Heart left ventricle (tissue), 16 donors: ENCODE results near the gene SOX21. TPM values are rescaled to one million over a fixed set of nuclear protein-coding genes. Genes with fewer than 3 reads are reported as not detected.

Experiments used
- ATAC-seq, 4 donors: fragments of 200-7000 bp; cut with Tn5 transposase; one replicate each; pipeline ENCODE4 v1.9.1; 2020 to 2022; ENCODE audit warnings: moderate library complexity in 4 of 4, mild to moderate bottlenecking in 3 of 4, moderate number of reproducible peaks in 1 of 4
- DNase-seq, 5 donors: peaks; one replicate each; pipeline ENCODE4 v3.0.0-alpha.2; 2020
- H3K27ac ChIP-seq, 12 donors: fragments of 200-600 bp; sonication (generic) in 4 of 12; one replicate each; pipeline versions ENCODE4 v1.5.0 to v1.8.0; 2016 to 2022; ENCODE audit warnings: mild to moderate bottlenecking in 2 of 12
- H3K27me3 ChIP-seq, 9 donors: fragments of 200-600 bp; sonication (generic) in 2 of 9; one replicate each; pipeline versions ENCODE4 v1.5.1 to v1.8.0; 2016 to 2022; ENCODE audit warnings: mild to moderate bottlenecking in 3 of 9
- H3K36me3 ChIP-seq, 9 donors: fragments of 200-600 bp; sonication (generic) in 2 of 9; one replicate each; pipeline versions ENCODE4 v1.5.0 to v1.8.0; 2018 to 2022; ENCODE audit warnings: mild to moderate bottlenecking in 2 of 9
- H3K4me1 ChIP-seq, 12 donors: fragments of 200-600 bp; sonication (generic) in 4 of 12; one replicate each; pipeline versions ENCODE4 v1.5.0 to v1.8.0; 2016 to 2022; ENCODE audit warnings: mild to moderate bottlenecking in 3 of 12
- H3K4me3 ChIP-seq, 12 donors: fragments of 200-600 bp; sonication (generic) in 4 of 12; one replicate each; pipeline versions ENCODE4 v1.5.0 to v1.8.0; 2017 to 2022; ENCODE audit warnings: mild to moderate bottlenecking in 9 of 12, moderate library complexity in 4 of 12
- H3K9me3 ChIP-seq, 12 donors: fragments of 200-600 bp; sonication (generic) in 4 of 12; one replicate each; pipeline versions ENCODE4 v1.5.0 to v1.8.0; 2016 to 2022; ENCODE audit warnings: mild to moderate bottlenecking in 1 of 12
- CTCF ChIP-seq, 12 donors: fragments of 200-600 bp; sonication (generic) in 4 of 12; IDR thresholded peaks; one replicate each; pipeline versions ENCODE4 v1.5.0 to v1.8.0; 2018 to 2022; ENCODE audit warnings: antibody characterized with exemption in 12 of 12, mild to moderate bottlenecking in 5 of 12
- POLR2A ChIP-seq, 2 donors: fragments of 450-650 bp; IDR thresholded peaks; one replicate each; pipeline ENCODE4 v1.6.1; 2017; ENCODE audit warnings: antibody characterized with exemption in 2 of 2, mild to moderate bottlenecking in 2 of 2, moderate library complexity in 2 of 2
- WGBS, 4 donors: extraction: QIAGEN DNeasy Blood & Tissue Kit in 2 of 4; methylation state at CpG; one replicate each; pipeline versions ENCODE4 v1.1.5 to v1.1.7; 2013 to 2018; 5-methylcytosine and 5-hydroxymethylcytosine counted together
- intact Hi-C, 10 donors: fragments of 100-400 bp; cut with DNase I; formaldehyde crosslinking; loops; one replicate each; pipeline versions ENCODE4 v1.11.1 to v1.14.2; 2022
- polyA plus RNA-seq, 2 donors: library from polyadenylated mRNA; stranded (reverse); fragments of 200-250 nt; gene quantifications; one replicate each; pipeline ENCODE4 v1.2.3, GENCODE V29; 2013
- total RNA-seq, 9 donors: library from RNA; depleted of rRNA in 2 of 9; stranded (reverse); fragments of >200 nt in 2 of 9; fragmentation: NEBNext Ultra II Directional in 3 of 9; extraction: Animal tissue kit (Norgen Biotek cat#: 25700) in 3 of 9; gene quantifications; one replicate each; pipeline versions ENCODE4 v1.1.0 to v1.2.4, GENCODE V29; 2016 to 2023
- donor health status: ischemic (EF 13 %, LVEDD 7.1; RV severe dilation, severe dysfunction).
- donor health status: healthy with polysubstance abuse.
- donor health status: DM: no; HTN: yes; CAD: no.
- donor health status: DM: no; HTN: no; CAD: no.
- donor health status: ischemic (EF 25% LVEDD 6.9; RV normal size, moderate dysfunction).
- donor health status: ischemic (EF 25% LVEDD 5.7; RV mildly dilated, moderate dysfunction).
- donor health status: healthy.
- donor health status: DM: yes; HTN: yes; CAD: no.
- donor health status: ischemic (EF 35%, LVEDD 5.7; RV mildly dilated, moderate dysfunction).
- donor health status: nonischemic (EF 11% LVEDD 7.7; RV severe dilation, severe dysfunction).
- donor health status: DM: yes; HTN: yes; CAD: no.
- donor health status: PGD.
- donor health status: ischemic (EF 29% LVEDD 5.4; RV normal size, mild dysfunction).
- donor health status: nonischemic (EF 23%, LVEDD 6.1; RV moderate dilation, normal function).

The SOX21 gene
- total and polyA plus RNA-seq, 11 donors: not detected

- no peaks in the 10 kb centered on the region for H3K9me3 ChIP-seq
- no peak overlapping the region for H3K4me3 ChIP-seq
- peaks cover 66 to 100% (median 98%) of the 10 kb centered on the region in 9 donors for H3K27me3 ChIP-seq
- ATAC-seq: no peak
- WGBS, 4 donors: 8 to 11% (median 9%) methylated on average over 24 of the region's 24 CpGs
- intact Hi-C loops: no loop called here
- peaks cover 0 to 20% (median 4%) of the 10 kb centered on the region in 12 donors for H3K4me1 ChIP-seq
- no peak for DNase-seq
- H3K27ac ChIP-seq: no peak overlapping the region
- no peaks in the 10 kb centered on the region for H3K36me3 ChIP-seq
- TF ChIP-seq POLR2A (IDR thresholded peaks at IDR 0.05) (no peak), CTCF (IDR thresholded peaks at IDR 0.05) (no peak)
Measured at GRCh38 chr13:94704377-94705080, 7.8 kb downstream of the SOX21 start.

- Histone ChIP-seq H3K27ac (no peak overlapping the region), H3K4me1 (peaks cover 0 to 20% (median 4%) of the 10 kb centered on the region in 12 donors), H3K27me3 (peaks cover 65 to 100% (median 93%) of the 10 kb centered on the region in 9 donors), H3K4me3 (no peak overlapping the region), H3K9me3 (no peaks in the 10 kb centered on the region), H3K36me3 (no peaks in the 10 kb centered on the region)
- no peak for ATAC-seq
- intact Hi-C loops: no loop called here
- TF ChIP-seq POLR2A (IDR thresholded peaks at IDR 0.05) (no peak), CTCF (IDR thresholded peaks at IDR 0.05) (no peak)
- DNase-seq: no peak
- WGBS, 4 donors: 3 to 11% (median 5%) methylated on average over 19 to 26 of the region's 26 CpGs
Measured at GRCh38 chr13:94703721-94704314, 8.5 kb downstream of the SOX21 start.

- Histone ChIP-seq H3K27me3 (peaks cover 60 to 100% (median 93%) of the 10 kb centered on the region in 9 donors), H3K27ac (no peak overlapping the region), H3K9me3 (no peaks in the 10 kb centered on the region), H3K4me1 (peaks cover 0 to 19% (median 4%) of the 10 kb centered on the region in 12 donors), H3K36me3 (no peaks in the 10 kb centered on the region), H3K4me3 (no peak overlapping the region)
- WGBS, 4 donors: 2 to 12% (median 4%) methylated on average over 17 of the region's 17 CpGs
- TF ChIP-seq POLR2A (IDR thresholded peaks at IDR 0.05): no peak
- TF ChIP-seq CTCF (IDR thresholded peaks at IDR 0.05): no peak
- no peak for ATAC-seq
- intact Hi-C loops: no loop called here
- no peak for DNase-seq
Measured at GRCh38 chr13:94703271-94703670, 9.1 kb downstream of the SOX21 start.

GRCh38 chr13:94702181-94703041 is 9.9 kb downstream of the SOX21 start:
- no peak for DNase-seq
- Histone ChIP-seq H3K4me3 (no peak overlapping the region), H3K9me3 (no peaks in the 10 kb centered on the region), H3K27me3 (peaks cover 52 to 100% (median 84%) of the 10 kb centered on the region in 9 donors), H3K4me1 (peaks cover 0 to 11% (median 2%) of the 10 kb centered on the region in 12 donors), H3K36me3 (no peaks in the 10 kb centered on the region), H3K27ac (no peak overlapping the region)
- WGBS, 4 donors: 2 to 7% (median 3%) methylated on average over 46 to 60 of the region's 60 CpGs
- TF ChIP-seq POLR2A (IDR thresholded peaks at IDR 0.05) (no peak), CTCF (IDR thresholded peaks at IDR 0.05) (no peak)
- intact Hi-C loops: no loop called here
- ATAC-seq: no peak
